Trophoblast cell (in vitro differentiated cells and primary cell): ENCODE data around the gene ANKIB1.

ENCODE experiments used
- DNase-seq, 2 donors: peaks; one replicate each; pipeline ENCODE4 v3.0.0-alpha.2; 2016
- H2AFZ ChIP-seq: 2 replicates; pipeline ENCODE4 v1.6.1; 2013; ENCODE audit warnings: low read length, moderate library complexity, mild to moderate bottlenecking; ENCODE audit not compliant: insufficient read depth, poor library complexity
- H2AK5ac ChIP-seq: 2 replicates; pipeline ENCODE4 v1.6.1; 2013; ENCODE audit warnings: mild to moderate bottlenecking, low read length
- H2BK120ac ChIP-seq: 2 replicates; pipeline ENCODE4 v1.6.1; 2013; ENCODE audit warnings: low read length, mild to moderate bottlenecking, moderate library complexity; ENCODE audit not compliant: insufficient read depth, poor library complexity
- H2BK12ac ChIP-seq: 2 replicates; pipeline ENCODE4 v1.6.1; 2013; ENCODE audit warnings: mild to moderate bottlenecking, low read length, moderate library complexity
- H2BK5ac ChIP-seq: 2 replicates; pipeline ENCODE4 v1.6.1; 2013; ENCODE audit warnings: low read length, low read depth, moderate library complexity, mild to moderate bottlenecking; ENCODE audit not compliant: poor library complexity
- H3K14ac ChIP-seq: 2 replicates; pipeline ENCODE4 v1.6.1; 2013; ENCODE audit warnings: mild to moderate bottlenecking, low read length
- H3K18ac ChIP-seq: 2 replicates; pipeline ENCODE4 v1.6.1; 2013; ENCODE audit warnings: mild to moderate bottlenecking, low read length
- H3K23ac ChIP-seq: 2 replicates; pipeline ENCODE4 v1.6.1; 2013; ENCODE audit warnings: low read length
- H3K27ac ChIP-seq: 2 replicates; pipeline ENCODE4 v1.5.1; 2013; ENCODE audit warnings: low read depth, mild to moderate bottlenecking, inconsistent platforms, low read length, moderate library complexity
- H3K27me3 ChIP-seq: 2 replicates; pipeline ENCODE4 v1.6.1; 2013; ENCODE audit warnings: inconsistent platforms, mild to moderate bottlenecking, low read length, moderate library complexity; ENCODE audit not compliant: insufficient read depth
- H3K36me3 ChIP-seq, 2 experiments: 1 replicate in 1 of 2; 2 replicates in 1 of 2; pipeline ENCODE4 v1.6.1; 2013; ENCODE audit warnings: low read length in 2 of 2, mild to moderate bottlenecking in 2 of 2, moderate library complexity in 1 of 2; ENCODE audit not compliant: insufficient read depth in 2 of 2, control insufficient read depth in 1 of 2
- H3K4ac ChIP-seq: 2 replicates; pipeline ENCODE4 v1.6.1; 2013; ENCODE audit warnings: low read depth, mild to moderate bottlenecking, low read length, moderate library complexity
- H3K4me1 ChIP-seq, 2 experiments: 1 replicate in 1 of 2; 2 replicates in 1 of 2; pipeline ENCODE4 v1.6.1; 2013; ENCODE audit warnings: low read length in 2 of 2, mild to moderate bottlenecking in 2 of 2, moderate library complexity in 1 of 2; ENCODE audit not compliant: insufficient read depth in 2 of 2, control insufficient read depth in 1 of 2
- H3K4me2 ChIP-seq: 2 replicates; pipeline ENCODE4 v1.6.1; 2013; ENCODE audit warnings: inconsistent platforms, mild to moderate bottlenecking, low read length, moderate library complexity
- H3K4me3 ChIP-seq: 2 replicates; pipeline ENCODE4 v1.5.1; 2013; ENCODE audit warnings: mild to moderate bottlenecking, low read depth, low read length, inconsistent platforms
- H3K79me1 ChIP-seq: one replicate; pipeline ENCODE4 v1.6.1; 2013; ENCODE audit warnings: low read length
- H3K79me2 ChIP-seq: 2 replicates; pipeline ENCODE4 v1.6.1; 2013; ENCODE audit warnings: low read length, mild to moderate bottlenecking; ENCODE audit not compliant: control insufficient read depth, insufficient read depth, poor library complexity
- H3K9ac ChIP-seq: 2 replicates; pipeline ENCODE4 v1.6.1; 2013; ENCODE audit warnings: mild to moderate bottlenecking, low read length
- H3K9me3 ChIP-seq: 2 replicates; pipeline ENCODE4 v1.6.1; 2013; ENCODE audit warnings: low read depth, mild to moderate bottlenecking, control low read depth, inconsistent platforms, low read length; ENCODE audit not compliant: insufficient read depth
- H4K12ac ChIP-seq: 2 replicates; pipeline ENCODE4 v1.6.1; 2013; ENCODE audit warnings: low read depth, mild to moderate bottlenecking, low read length, moderate library complexity
- H4K8ac ChIP-seq: 2 replicates; pipeline ENCODE4 v1.6.1; 2013; ENCODE audit warnings: low read depth, mild to moderate bottlenecking, low read length, moderate library complexity
- H4K91ac ChIP-seq: one replicate; pipeline ENCODE4 v1.6.1; 2013; ENCODE audit warnings: low read depth, mild to moderate bottlenecking, low read length, moderate library complexity
- WGBS: extraction: QIAGEN DNeasy Blood & Tissue Kit; methylation state at CpG from one replicate; pipeline ENCODE4 v1.1.7; 2013; ENCODE audit warnings: missing lambda C conversion rate; ENCODE audit not compliant: insufficient read length, insufficient coverage; ENCODE audit errors: extremely low coverage; 5-methylcytosine and 5-hydroxymethylcytosine counted together

Gene ANKIB1

DNA sequence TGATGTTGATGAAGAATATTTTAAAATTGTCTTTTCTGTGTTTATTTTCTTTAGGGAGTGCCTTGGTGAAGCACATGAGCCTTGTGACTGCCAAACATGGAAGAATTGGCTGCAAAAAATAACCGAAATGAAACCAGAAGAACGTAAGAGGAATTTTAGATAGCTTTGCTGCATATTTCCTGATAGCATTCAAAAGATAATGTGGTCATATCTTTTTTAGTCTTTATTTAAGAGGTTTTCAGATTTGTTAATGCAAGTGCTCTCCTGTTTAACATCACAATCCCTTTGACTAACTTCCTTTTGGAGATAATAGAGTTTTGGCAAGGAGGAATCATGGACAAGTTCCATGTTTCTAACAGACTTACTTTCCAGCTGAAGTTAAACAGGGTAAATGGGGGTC, 116.4 kb downstream of the ANKIB1 start:
- Histone ChIP-seq H4K12ac (no peak overlapping the region), H3K4me1 (no peaks in the 10 kb centered on the region), H3K4ac (no peak overlapping the region), H3K79me2 (no peaks in the 10 kb centered on the region), H2BK120ac (no peak overlapping the region), H2BK5ac (no peak overlapping the region), H2AFZ (no peak overlapping the region), H3K9ac (no peak overlapping the region), H3K9me3 (no peaks in the 10 kb centered on the region), H3K23ac (no peak overlapping the region), H3K36me3 (peaks cover 2 to 4% of the 10 kb centered on the region in 2 experiments), H4K91ac (no peak overlapping the region), H4K8ac (no peak overlapping the region), H3K4me3 (no peak overlapping the region), H3K27ac (no peak overlapping the region), H3K4me2 (no peak overlapping the region), H2BK12ac (no peak overlapping the region), H3K18ac (no peak overlapping the region), H3K27me3 (no peaks in the 10 kb centered on the region), H3K79me1 (no peaks in the 10 kb centered on the region), H3K14ac (no peak overlapping the region), H2AK5ac (no peak overlapping the region)
- no peak for DNase-seq
- WGBS = no CpG with 5 or more reads among the region's 2 CpGs

DNA sequence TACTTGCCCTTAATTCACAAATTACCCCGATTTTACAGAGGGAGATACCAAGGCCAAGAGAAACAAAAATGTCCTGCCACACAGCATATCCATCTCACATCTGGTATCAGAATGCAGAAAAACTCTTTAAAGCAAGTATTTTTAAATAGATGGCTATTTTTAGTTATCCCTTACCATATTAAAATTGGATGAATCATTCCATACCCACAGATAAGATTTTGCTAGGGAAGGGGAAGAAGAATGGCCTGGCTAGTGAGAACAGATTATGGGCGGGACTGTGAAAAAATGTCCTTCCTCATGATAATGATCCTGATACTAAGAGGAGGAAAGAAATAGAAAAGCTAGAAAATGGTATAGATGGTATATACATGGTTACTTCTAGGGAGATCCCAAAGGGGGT, 121.0 kb downstream of the ANKIB1 start:
- H3K4me3 ChIP-seq = no peak overlapping the region
- H2AK5ac ChIP-seq = no peak overlapping the region
- no peaks in the 10 kb centered on the region for H3K27me3 ChIP-seq
- no peak overlapping the region for H3K4me2 ChIP-seq
- no peaks in the 10 kb centered on the region for H3K79me2 ChIP-seq
- no peak overlapping the region for H3K18ac ChIP-seq
- H4K12ac ChIP-seq = no peak overlapping the region
- DNase-seq = no peak
- peaks cover 0 to 7% of the 10 kb centered on the region in 2 experiments for H3K36me3 ChIP-seq
- H3K14ac ChIP-seq = no peak overlapping the region
- H4K8ac ChIP-seq = no peak overlapping the region
- no peak overlapping the region for H3K27ac ChIP-seq
- no peaks in the 10 kb centered on the region for H3K9me3 ChIP-seq
- no peak overlapping the region for H3K9ac ChIP-seq
- no peak overlapping the region for H2BK12ac ChIP-seq
- no peak overlapping the region for H2BK5ac ChIP-seq
- no peaks in the 10 kb centered on the region for H3K79me1 ChIP-seq
- no CpG with 5 or more reads among the region's 2 CpGs for WGBS
- no peak overlapping the region for H2AFZ ChIP-seq
- H4K91ac ChIP-seq = no peak overlapping the region
- H3K23ac ChIP-seq = no peak overlapping the region
- H3K4me1 ChIP-seq = no peaks in the 10 kb centered on the region
- H2BK120ac ChIP-seq = no peak overlapping the region
- no peak overlapping the region for H3K4ac ChIP-seq

DNA sequence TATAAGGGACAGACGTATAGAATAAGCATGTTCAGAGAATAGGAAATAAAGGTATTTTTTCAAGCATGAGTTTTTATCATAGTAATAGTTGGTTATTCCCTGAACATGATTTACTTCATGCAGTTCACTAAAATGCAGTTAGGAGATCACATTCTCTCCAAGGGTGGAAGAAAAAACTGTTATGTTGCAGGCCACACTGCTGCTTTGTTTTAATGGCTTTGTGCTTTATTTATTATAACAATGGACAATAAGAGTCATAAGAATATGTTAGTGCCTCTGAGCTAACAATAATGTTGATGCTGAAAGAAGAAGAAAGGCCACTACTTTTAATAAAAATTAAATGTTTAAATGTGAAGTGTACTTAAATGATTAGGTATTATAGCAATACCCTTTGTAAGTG, 123.0 kb downstream of the ANKIB1 start:
- H3K79me2 ChIP-seq = no peaks in the 10 kb centered on the region
- H3K4me3 ChIP-seq = no peak overlapping the region
- no peak overlapping the region for H2BK5ac ChIP-seq
- H2AFZ ChIP-seq = no peak overlapping the region
- no peak overlapping the region for H3K27ac ChIP-seq
- H4K12ac ChIP-seq = no peak overlapping the region
- no peak overlapping the region for H4K8ac ChIP-seq
- H3K18ac ChIP-seq = no peak overlapping the region
- H2BK12ac ChIP-seq = no peak overlapping the region
- no CpG with 5 or more reads among the region's 1 CpG for WGBS
- H3K4ac ChIP-seq = no peak overlapping the region
- no peak overlapping the region for H3K9ac ChIP-seq
- DNase-seq = no peak
- H3K27me3 ChIP-seq = no peaks in the 10 kb centered on the region
- no peak overlapping the region for H3K14ac ChIP-seq
- no peaks in the 10 kb centered on the region for H3K79me1 ChIP-seq
- no peak overlapping the region for H2BK120ac ChIP-seq
- no peak overlapping the region for H2AK5ac ChIP-seq
- H3K23ac ChIP-seq = no peak overlapping the region
- H3K4me1 ChIP-seq = no peaks in the 10 kb centered on the region
- H4K91ac ChIP-seq = no peak overlapping the region
- peaks cover 0 to 5% of the 10 kb centered on the region in 2 experiments for H3K36me3 ChIP-seq
- H3K9me3 ChIP-seq = no peaks in the 10 kb centered on the region
- no peak overlapping the region for H3K4me2 ChIP-seq

DNA sequence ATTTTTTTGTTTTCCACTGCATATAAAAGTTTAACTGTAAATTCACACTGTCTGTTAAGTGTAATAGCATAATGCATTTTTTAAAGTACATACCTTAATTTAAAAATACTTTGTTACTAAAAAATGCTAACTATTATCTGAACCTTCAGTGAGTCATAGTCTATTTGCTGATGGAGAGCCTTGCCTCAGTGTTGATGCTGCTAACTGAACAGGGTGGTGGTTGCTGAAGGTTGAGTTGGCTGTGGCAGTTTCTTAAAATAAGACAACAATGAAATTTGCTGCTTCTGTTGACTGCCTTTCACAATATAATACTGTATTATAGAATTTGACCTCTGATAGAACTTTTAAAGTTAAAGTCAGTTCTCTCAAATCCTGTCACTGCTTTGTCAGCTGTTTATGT, 129.2 kb downstream of the ANKIB1 start:
- no peak overlapping the region for H3K4me3 ChIP-seq
- H3K4me2 ChIP-seq = no peak overlapping the region

More for the DNA sequence above, 129.2 kb downstream of the ANKIB1 start:
- Histone ChIP-seq H3K36me3 (peaks cover 7 to 9% of the 10 kb centered on the region in 2 experiments), H2BK12ac (no peak overlapping the region), H2BK5ac (no peak overlapping the region), H2AK5ac (no peak overlapping the region), H3K18ac (no peak overlapping the region), H3K79me1 (no peaks in the 10 kb centered on the region), H3K14ac (no peak overlapping the region), H2BK120ac (no peak overlapping the region), H3K9me3 (peaks cover 3% of the 10 kb centered on the region), H3K4me1 (no peaks in the 10 kb centered on the region), H4K12ac (no peak overlapping the region), H3K23ac (no peak overlapping the region), H3K27ac (no peak overlapping the region), H4K91ac (no peak overlapping the region), H3K27me3 (no peaks in the 10 kb centered on the region), H3K79me2 (no peaks in the 10 kb centered on the region), H3K4ac (no peak overlapping the region), H2AFZ (no peak overlapping the region), H4K8ac (no peak overlapping the region), H3K9ac (no peak overlapping the region)
- DNase-seq = no peak
